Hepatocyte (in vitro differentiated cells): ENCODE results near the gene USP22.

Experiments used
- EZH2 ChIP-seq: fragments of 200-600 bp; sonication (generic); IDR thresholded peaks from 2 replicates; pipeline ENCODE4 v1.6.1; 2016; ENCODE audit warnings: antibody characterized with exemption, mild to moderate bottlenecking, borderline replicate concordance
- TF ChIP-seq, protein P1 (sequence below): fragments of 200-600 bp; sonication (generic); IDR thresholded peaks from 2 replicates; pipeline ENCODE4 v1.5.1; 2016; ENCODE audit warnings: antibody characterized with exemption, mild to moderate bottlenecking; ENCODE audit not compliant: poor library complexity

DNA sequence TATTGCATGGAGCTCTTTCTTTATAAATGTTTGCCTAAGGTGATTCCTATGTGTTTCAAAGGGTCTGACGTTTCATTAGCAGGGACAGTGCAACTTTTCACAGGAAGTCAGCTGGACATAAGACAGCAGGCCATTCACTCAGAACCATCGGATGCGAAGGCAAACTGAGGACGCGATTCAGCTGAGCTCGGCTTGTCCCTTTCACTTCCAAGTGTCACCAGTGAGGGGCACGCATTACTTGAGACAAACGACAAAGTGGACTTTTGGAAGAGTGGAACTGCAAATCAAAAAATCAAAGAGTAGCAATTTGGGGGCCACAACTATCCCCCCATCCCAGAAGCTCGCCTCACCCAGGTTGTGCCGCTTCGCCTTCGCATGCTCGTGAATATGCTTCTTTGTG, 14.6 kb downstream of the USP22 start:
- TF ChIP-seq, protein P1, sequence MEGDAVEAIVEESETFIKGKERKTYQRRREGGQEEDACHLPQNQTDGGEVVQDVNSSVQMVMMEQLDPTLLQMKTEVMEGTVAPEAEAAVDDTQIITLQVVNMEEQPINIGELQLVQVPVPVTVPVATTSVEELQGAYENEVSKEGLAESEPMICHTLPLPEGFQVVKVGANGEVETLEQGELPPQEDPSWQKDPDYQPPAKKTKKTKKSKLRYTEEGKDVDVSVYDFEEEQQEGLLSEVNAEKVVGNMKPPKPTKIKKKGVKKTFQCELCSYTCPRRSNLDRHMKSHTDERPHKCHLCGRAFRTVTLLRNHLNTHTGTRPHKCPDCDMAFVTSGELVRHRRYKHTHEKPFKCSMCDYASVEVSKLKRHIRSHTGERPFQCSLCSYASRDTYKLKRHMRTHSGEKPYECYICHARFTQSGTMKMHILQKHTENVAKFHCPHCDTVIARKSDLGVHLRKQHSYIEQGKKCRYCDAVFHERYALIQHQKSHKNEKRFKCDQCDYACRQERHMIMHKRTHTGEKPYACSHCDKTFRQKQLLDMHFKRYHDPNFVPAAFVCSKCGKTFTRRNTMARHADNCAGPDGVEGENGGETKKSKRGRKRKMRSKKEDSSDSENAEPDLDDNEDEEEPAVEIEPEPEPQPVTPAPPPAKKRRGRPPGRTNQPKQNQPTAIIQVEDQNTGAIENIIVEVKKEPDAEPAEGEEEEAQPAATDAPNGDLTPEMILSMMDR: no peak
- TF ChIP-seq EZH2: no peak
